Measurements from ENCODE around the gene CENPX. TPM values are rescaled to one million over a fixed set of nuclear protein-coding genes. Genes with fewer than 3 reads are reported as not detected.

CENPX gene
- total RNA-seq, 4 donors from 2014 or later = 46.0 to 74.0 (median 57.5) TPM

GRCh38 chr17:82023447-82024241 is 966 bp upstream of the CENPX start:
- TF ChIP-seq CTCF (IDR thresholded peaks at IDR 0.05; ENCODE audit: low read depth) = no peak

DNA sequence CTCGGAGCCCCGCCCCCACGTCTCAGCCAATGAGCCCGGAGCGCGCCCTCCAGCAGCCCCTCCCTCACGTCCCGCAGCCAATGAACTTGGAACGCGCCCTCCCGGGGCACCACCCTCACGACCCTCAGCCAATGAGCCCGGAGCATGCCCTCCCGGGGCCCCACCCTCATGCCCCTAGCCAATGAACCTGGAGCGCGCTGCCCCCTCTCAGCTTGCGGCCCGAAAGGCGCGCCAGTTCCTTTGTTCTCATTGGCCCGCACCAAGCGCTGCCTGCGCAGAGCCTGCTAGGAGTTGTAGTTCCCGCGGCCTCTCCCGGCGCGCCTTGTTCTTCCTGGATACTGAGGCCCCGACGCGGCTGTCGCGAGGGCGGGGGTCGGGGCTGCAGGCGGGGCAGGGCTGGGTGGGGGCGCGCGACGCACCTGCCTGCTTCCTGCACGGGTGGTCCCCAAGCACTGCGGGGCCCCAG is 336 bp upstream of the CENPX start, which contains the start of gene LRRC45:
Gene LRRC45 (plus strand): TSS at position 325 of the 466 bp plus-strand sequence. CDS start 339 bp downstream, outside the sequence.
- no peak for TF ChIP-seq CTCF (IDR thresholded peaks at IDR 0.05; ENCODE audit: low read depth)

GRCh38 chr17:82021900-82022309 is 773 bp downstream of the CENPX start:
- no peak for TF ChIP-seq CTCF (IDR thresholded peaks at IDR 0.05; ENCODE audit: low read depth)

DNA sequence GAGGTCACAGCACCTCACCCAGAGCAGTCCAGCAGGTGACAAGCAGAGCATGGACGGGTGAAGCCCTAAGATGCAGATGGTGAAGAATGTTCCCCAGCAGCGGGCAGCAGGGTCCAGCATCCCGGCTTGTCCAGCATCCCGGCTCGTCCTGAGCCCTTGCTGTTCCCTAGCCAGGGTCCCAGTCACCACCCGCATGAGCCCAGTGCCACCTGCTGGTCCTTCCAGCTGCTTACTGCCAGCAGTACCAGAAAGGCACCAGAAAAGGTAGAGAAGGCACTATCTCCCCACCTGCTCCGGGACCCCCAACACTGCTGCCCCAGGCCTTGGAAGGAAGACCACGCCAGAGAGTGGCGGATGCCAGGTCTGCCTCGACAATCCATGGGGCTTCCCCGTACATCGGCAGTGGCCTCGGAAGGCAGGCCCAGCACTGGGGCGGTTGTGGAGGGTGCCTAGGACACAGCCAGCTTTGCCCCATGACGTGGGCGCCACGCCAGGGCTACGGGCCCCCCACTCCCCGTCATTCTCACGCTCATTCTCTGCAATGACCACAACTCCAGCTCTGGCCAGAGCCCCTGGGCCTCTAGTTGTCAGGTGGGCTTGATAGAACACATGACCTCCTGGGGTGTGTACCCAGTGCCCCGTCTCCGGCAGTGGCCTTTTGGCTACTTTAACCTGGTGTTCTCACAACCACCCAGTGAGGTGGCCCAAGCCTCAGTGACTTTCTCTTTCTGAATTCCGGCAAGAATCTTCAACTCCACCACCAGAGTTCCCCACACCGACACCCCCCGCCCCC is 1.4 kb downstream of the CENPX start:
- TF ChIP-seq CTCF (IDR thresholded peaks at IDR 0.05; ENCODE audit: low read depth) = no peak

DNA sequence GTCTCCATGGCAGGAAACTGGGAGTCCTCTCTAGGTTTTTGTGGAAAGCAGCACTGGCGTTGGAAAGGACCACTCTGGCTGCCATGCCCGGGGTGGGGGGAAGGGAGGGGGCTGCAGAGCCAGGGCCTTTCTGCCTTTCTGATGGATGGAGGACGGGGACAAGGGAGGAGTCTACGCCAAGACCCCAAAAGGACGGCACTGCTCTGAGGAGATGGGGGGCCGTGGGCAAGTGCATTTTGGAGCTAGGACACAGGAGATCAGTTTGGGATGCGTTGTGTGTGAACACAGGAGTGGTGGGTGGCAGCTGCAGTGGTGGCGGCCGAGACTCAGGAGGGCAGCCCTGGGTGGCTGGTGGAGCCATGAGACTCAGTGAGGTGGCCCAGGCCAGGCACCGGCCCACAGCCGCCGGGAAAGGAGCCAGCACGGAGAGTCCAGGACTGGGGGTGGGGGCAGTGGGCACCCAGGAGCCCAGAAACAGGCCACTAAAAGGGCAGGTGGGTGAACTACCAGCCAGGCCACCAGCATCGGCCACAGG is 2.0 kb downstream of the CENPX start:
- TF ChIP-seq CTCF (IDR thresholded peaks at IDR 0.05; ENCODE audit: low read depth) = no peak

DNA sequence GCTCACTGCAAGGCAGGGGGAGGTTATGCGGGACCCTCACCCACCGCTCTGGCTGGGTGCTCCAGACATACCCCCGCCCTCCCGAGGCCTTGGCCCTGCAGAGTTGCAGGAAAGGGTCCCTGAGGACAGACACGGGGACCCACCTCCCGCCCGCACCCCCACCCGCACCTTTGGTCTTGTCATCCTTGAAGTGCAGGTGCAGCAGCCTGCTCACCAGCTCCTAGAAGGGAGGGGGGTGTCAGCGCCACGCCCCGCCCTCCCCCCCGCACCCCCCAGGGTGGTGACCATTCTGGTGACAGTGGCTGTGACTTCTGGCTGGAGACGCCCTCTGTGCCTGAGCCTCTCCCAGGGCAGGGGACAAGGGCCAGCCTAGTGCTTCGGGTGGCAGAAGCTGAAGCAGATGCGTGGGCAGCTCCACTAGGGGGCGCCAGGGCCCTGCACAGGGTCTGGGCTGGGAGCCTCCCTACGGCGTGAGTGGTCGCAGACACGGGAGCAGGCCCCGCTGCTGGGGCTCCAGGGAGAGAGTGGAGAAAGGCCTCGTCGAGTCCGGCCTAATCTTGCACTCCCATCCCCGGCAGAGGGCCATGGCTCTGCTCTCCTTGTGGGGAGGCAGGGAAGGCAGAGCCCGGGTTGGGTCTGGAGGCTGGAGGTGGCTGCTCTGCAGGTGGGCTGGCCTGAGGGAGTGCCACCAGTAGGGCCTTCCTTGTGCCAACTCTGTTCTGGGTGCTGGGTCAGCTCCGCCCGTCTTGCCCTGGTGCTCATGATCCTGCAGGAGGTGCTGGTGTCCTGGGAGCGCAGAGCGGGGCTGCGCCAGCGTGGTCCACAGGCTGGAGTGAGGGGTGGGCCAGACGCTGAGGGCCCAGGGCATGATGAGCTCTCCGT is 2.7 kb downstream of the CENPX start:
- no peak for TF ChIP-seq CTCF (IDR thresholded peaks at IDR 0.05; ENCODE audit: low read depth)
